HL-60/S4 treated with phorbol 12-myristate 13-acetate at 8.2 ng/mL for 4 days and 3 days (cell line): ENCODE results near the gene EARS2.
"Not testable (repeated sequence)": the region's sequence is repeated elsewhere in the genome, so short reads cannot be mapped to it uniquely, and the experiment has no call there.

Experiments
- in situ Hi-C: fragments of 300-500 bp; cut with MboI; formaldehyde crosslinking; loops from 2 replicates; pipeline ENCODE4 v1.15.0; 2022; ENCODE audit warnings: low sequenced_read_pairs

Gene EARS2

GRCh38 chr16:23528644-23529310 lies 28.4 kb downstream of the EARS2 start:
- in situ Hi-C loops = no loop called here

- in situ Hi-C loops = no loop called here
Observed at GRCh38 chr16:23527961-23528643, 29.0 kb downstream of the EARS2 start.

DNA sequence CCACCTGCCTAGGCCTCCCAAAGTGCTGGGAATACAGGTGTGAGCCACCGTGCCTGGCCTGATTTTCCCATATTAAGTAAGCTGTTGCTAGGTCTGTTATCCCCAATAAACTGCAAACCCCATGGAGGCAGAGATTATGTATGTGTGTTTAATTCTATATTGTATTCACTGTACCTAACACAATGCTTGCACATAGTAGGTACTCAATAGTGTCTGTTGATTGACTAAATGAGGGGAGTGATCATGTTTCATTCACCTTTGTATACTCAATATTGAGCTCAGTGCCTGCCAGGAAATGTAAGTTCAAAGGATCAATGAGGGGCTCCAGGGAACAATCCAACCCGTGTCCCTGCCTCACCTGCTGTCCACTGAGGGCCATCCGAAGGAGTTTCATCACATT lies 32.3 kb downstream of the EARS2 start:
- in situ Hi-C loops = no loop called here

DNA sequence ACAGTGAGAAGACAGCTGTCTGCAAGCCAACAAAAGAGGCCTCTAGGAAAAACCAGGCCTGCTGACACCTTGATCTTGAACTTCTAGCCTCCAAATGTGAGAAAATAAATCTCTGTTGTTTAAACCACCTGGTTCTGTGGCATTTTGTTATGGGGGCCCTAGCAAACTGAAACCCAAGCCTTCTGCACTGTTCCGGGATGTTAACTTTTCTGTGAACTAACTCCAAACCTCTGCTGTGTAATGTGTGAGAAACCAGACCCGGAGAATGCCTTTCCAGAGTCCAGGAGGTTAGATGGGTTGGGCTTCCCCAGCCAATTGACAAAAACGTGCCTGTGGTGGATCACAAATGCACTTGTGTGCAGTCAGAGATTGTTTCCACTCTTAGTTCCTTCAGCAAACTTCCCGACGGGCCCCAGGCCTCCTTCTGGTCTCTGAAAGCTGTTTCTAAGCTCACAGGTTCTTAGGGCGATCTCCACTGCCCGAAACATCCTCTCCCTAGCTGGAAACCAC lies 33.2 kb downstream of the EARS2 start:
- in situ Hi-C loops = no loop called here

DNA sequence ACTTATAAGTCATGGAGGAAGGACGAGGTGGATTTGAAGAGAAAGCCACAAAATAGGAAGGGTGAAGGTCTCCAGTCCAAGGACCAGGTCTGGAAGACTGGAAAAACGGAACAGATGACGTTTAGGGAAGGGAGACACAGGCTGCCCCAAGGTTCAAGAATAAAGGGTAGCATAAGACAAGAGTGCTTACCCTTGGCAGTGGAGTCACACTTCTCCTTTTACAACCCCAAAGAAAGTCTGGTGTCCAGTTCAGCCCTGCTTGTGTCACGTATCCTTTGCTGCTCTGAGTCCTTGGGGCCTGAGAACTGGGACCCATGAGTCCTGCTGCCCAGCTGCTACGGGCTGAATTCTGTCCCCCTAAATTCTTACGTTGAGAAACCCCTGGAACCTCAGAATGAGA lies 33.8 kb downstream of the EARS2 start:
- in situ Hi-C loops = no loop called here

GRCh38 chr16:23521965-23522364 lies 35.2 kb downstream of the EARS2 start:
- in situ Hi-C loops = no loop called here

- in situ Hi-C loops = no loop called here
Observed at GRCh38 chr16:23521037-23521743, 36.0 kb downstream of the EARS2 start.

DNA sequence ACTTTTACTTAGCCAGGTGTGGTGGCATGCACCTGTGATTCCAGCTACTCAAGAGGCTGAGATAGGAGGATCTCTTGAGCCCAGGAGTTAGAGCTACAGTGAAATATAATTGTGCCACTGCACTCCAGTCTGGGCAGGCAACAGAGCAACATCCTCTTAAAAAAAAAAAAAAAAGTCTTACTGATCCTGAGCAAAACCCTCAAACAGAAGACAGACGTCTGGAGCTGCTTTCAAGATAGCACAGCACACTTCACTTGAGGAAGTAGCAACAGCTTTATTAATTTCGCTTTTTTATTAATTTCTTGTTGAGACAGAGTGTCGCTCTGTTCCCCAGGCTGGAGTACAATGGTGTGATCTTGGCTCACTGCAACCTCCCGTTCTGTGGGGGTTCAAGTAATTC lies 36.6 kb downstream of the EARS2 start:
- in situ Hi-C loops = no loop called here

DNA sequence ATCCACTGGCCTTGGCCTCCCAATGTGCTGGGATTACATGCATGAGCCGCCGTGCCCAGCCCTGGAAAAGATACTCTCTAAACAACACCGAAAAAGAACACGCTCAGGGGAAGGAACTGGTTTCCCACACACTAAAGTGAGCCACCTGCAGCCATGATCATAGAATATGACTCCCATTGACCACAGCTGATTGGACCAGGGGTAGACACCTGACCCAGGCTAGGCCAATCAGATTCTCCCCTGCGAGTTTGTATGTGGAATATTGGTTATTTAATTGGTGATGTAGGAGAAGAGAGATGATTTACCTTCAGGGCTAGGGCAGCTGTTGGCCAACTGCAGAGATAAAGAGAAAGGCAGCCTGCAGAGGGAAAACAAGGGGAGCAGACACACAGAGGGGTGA lies 37.9 kb downstream of the EARS2 start:
- in situ Hi-C loops = no loop called here

DNA sequence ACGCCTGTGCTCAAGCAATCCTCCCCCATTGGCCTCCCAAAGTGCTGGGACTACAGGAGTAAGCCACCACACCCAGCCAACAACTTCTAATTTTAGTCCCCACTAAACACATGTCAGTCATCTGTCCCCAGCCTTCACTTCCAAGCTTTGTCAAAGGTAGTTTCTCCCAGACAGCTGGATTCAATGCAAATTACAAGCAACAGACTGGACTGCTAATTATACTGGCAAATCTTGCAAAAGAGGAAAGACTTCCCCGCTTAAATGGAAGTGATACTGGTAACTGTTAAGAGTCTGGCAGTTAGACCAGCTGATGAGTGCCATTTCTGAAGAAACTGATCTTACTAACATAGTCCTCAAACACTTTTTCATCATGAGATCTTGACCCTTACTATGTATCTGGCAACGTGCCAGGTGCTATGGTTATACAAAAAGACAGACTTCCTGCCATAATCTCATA lies 38.7 kb downstream of the EARS2 start:
- in situ Hi-C loops = no loop called here

- in situ Hi-C loops = no loop called here
Observed at GRCh38 chr16:23516366-23517137, 40.6 kb downstream of the EARS2 start.

DNA sequence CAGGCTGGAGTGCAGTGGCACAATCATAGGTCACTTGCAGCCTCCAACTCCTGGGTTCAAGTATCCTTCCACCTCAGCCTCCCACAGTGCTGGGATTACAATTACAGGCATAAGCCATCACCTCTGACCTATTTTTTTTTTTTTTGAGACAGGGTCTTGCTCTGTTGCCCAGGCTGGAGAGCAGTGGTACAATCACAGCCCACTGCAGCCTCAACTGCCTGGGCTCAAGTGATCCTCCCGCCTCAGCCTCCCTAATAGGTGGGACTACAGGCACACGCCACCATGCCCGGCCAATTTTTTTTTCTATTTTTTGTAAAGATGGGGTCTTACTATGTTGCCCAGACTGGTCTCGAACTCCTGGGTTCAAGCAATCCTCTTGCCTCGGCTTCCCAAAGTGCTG lies 41.3 kb downstream of the EARS2 start:
- in situ Hi-C loops = no loop called here

GRCh38 chr16:23514381-23515152 lies 42.6 kb downstream of the EARS2 start:
- in situ Hi-C loops = no loop called here

GRCh38 chr16:23512168-23512695 lies 44.9 kb downstream of the EARS2 start:
- in situ Hi-C loops = no loop called here

GRCh38 chr16:23511731-23512130 lies 45.4 kb downstream of the EARS2 start:
- in situ Hi-C loops = no loop called here

DNA sequence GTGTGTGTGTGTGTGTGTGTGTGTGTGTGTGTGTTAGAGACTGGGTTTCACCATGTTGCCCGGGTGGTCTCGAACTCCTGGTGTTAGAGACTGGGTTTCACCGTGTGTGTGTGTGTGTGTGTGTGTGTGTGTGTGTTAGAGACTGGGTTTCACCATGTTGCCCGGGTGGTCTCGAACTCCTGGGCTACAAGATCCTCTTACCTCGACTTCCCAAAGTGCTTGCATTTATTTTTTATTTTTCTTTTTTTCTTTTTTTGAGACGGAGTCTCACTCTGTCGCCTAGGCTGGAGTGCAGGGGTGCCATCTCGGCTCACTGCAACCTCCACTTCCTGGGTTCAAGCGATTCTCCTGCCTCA lies 46.3 kb downstream of the EARS2 start:
- in situ Hi-C loops = not testable (repeated sequence)

DNA sequence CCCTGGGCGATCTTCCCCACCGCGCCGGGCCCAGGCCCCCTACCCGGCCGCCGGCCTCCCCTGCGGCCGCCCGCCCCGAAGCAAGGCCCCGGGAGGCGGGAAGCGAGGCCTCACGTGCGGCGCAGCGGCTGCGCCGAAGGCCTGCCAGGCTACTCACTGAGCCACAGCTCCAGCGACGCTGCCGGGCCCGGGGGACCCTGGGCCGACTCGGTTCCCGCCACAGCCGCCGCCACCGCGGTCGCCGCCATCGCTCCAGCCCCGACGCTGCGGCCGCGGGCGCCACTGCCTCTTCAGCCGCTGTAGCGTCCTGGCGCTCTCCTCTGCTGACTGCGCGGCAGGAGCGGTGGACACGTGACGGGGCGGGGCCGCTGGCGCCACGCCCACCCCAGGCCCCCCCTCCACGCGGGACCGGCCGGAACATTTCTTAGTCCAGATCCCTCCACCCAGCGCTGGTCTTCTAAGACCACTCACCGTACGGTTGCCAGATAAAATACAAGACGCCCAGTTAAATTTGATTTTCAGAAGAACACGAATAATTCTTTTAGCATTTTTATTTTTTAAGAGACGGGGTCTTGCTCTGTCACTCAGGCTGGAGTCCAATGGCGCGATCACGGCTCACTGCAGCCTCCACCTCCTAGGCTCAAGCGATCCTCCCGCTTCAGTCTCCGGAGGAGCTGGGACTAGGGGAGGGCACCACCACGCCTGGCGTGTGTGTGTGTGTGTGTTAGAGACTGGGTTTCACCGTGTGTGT lies 46.8 kb downstream of the EARS2 start, which contains the start of gene GGA2:
Gene GGA2, minus strand, starts transcription at position 331 of the 751 bp plus-strand sequence. Its CDS starts 83 bp downstream, at position 248.
- in situ Hi-C loops = no loop called here

DNA sequence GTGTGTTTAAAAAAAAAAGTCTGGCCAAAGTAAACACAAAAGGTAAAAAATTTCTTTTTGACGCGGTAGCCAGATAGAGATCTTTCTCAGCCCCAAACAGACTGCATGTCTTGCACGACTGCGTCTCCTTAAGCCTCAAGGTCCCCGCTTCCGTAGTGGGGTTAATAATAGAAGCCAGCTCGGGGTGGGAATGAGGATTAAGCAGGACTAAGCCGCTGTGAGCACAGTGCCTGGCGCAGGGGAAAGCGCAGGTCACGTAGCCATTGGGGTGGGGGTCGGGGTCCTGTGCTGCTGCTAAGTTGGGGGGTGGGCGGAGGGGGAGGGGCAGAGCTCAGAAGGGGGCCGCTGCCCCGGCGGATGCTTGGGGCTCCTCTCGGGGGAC lies 47.4 kb downstream of the EARS2 start:
- in situ Hi-C loops = no loop called here

DNA sequence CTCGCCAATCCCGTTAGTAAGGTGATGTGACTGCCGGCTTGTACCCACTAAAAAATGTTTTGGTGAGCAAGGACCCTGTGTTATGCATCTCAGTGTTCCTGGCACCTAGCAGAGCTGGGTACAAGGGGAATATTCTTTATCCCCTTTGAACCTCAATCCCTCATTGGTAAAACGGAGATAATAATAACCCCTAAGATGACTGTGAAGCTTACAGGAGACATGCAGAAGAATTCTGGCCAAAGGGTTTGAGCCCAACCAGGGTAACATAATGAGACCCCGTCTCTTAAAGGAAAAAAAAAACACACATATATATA lies 47.8 kb downstream of the EARS2 start:
- in situ Hi-C loops = no loop called here
